ENCODE data around the gene TIAM1. TPM values are rescaled to one million over a fixed set of nuclear protein-coding genes. Genes with fewer than 3 reads are reported as not detected.

TIAM1 gene
- total RNA-seq, 3 donors from 2014 or later = 6.2 to 11.6 (median 10.4) TPM

- intact Hi-C loops (cut with DNase I, micrococcal nuclease) = no loop called here
- Histone ChIP-seq H3K4me3 (no peak overlapping the region), H3K4me1 (ENCODE audit: low read depth) (no peaks in the 10 kb centered on the region), H3K9me3 (no peaks in the 10 kb centered on the region), H3K36me3 (ENCODE audit: low read depth) (no peaks in the 10 kb centered on the region)
- TF ChIP-seq CTCF (IDR thresholded peaks at IDR 0.05) = no peak
- ATAC-seq = no peak
- no peak for DNase-seq
Observed at GRCh38 chr21:31135531-31136184, 208.4 kb downstream of the TIAM1 start.

- H3K4me3 ChIP-seq = no peak overlapping the region
- no peaks in the 10 kb centered on the region for H3K4me1 ChIP-seq (ENCODE audit: low read depth)
- H3K36me3 ChIP-seq (ENCODE audit: low read depth) = no peaks in the 10 kb centered on the region
- no peak for ATAC-seq
- no peaks in the 10 kb centered on the region for H3K9me3 ChIP-seq
- intact Hi-C loops (cut with DNase I, micrococcal nuclease) = no loop called here
- TF ChIP-seq CTCF (IDR thresholded peaks at IDR 0.05) = no peak
- DNase-seq = no peak
Observed at GRCh38 chr21:31133243-31133830, 210.7 kb downstream of the TIAM1 start.

- H3K36me3 ChIP-seq (ENCODE audit: low read depth) = no peaks in the 10 kb centered on the region
- ATAC-seq = peak; percentile 71
- TF ChIP-seq CTCF (IDR thresholded peaks at IDR 0.05) = no peak
- no peak overlapping the region for H3K4me3 ChIP-seq
- peak in 1 of 3 donors; percentile 46 for DNase-seq
- no peaks in the 10 kb centered on the region for H3K4me1 ChIP-seq (ENCODE audit: low read depth)
- intact Hi-C loops (cut with DNase I, micrococcal nuclease) = no loop called here
- H3K9me3 ChIP-seq = no peaks in the 10 kb centered on the region
Observed at GRCh38 chr21:31132574-31133242, 211.4 kb downstream of the TIAM1 start.

GRCh38 chr21:31130821-31131220 is 213.2 kb downstream of the TIAM1 start:
- no peaks in the 10 kb centered on the region for H3K36me3 ChIP-seq (ENCODE audit: low read depth)
- no peaks in the 10 kb centered on the region for H3K9me3 ChIP-seq
- no peaks in the 10 kb centered on the region for H3K4me1 ChIP-seq (ENCODE audit: low read depth)
- H3K4me3 ChIP-seq = no peak overlapping the region
- ATAC-seq (no peak), DNase-seq (no peak)
- no peak for TF ChIP-seq CTCF (IDR thresholded peaks at IDR 0.05)
- intact Hi-C loops (cut with DNase I, micrococcal nuclease) = no loop called here

GRCh38 chr21:31128234-31128633 is 215.8 kb downstream of the TIAM1 start:
- intact Hi-C loops (cut with DNase I, micrococcal nuclease) = no loop called here
- DNase-seq (no peak), ATAC-seq (no peak)
- TF ChIP-seq CTCF (IDR thresholded peaks at IDR 0.05) = no peak
- Histone ChIP-seq H3K4me1 (ENCODE audit: low read depth) (no peaks in the 10 kb centered on the region), H3K36me3 (ENCODE audit: low read depth) (no peaks in the 10 kb centered on the region), H3K9me3 (no peaks in the 10 kb centered on the region), H3K4me3 (no peak overlapping the region)

All from mucosa of descending colon (tissue), 3 donors.